ENCODE results near the gene PIGQ.

PIGQ gene

GRCh38 chr16:544517-544916, 25.3 kb upstream of the PIGQ start:
- Mint-ChIP-seq H3K4me3 (no peak overlapping the region), H3K4me1 (no peaks in the 10 kb centered on the region), H3K36me3 (peaks cover 4% of the 10 kb centered on the region), H3K27me3 (no peaks in the 10 kb centered on the region), H3K9me3 (no peaks in the 10 kb centered on the region), H3K27ac (no peak overlapping the region)
- ATAC-seq: no peak

GRCh38 chr16:546909-547770, 22.6 kb upstream of the PIGQ start:
- Mint-ChIP-seq H3K4me3 (peak overlapping the region; percentile 55), H3K9me3 (no peaks in the 10 kb centered on the region), H3K36me3 (peaks cover 4% of the 10 kb centered on the region), H3K27me3 (no peaks in the 10 kb centered on the region), H3K27ac (no peak overlapping the region), H3K4me1 (no peaks in the 10 kb centered on the region)
- ATAC-seq: peak; percentile 51

GRCh38 chr16:548586-548985, 21.2 kb upstream of the PIGQ start:
- no peak for ATAC-seq
- no peak overlapping the region for H3K27ac Mint-ChIP-seq

GRCh38 chr16:549544-550263, 20.1 kb upstream of the PIGQ start:
- ATAC-seq: no peak
- H3K27me3 Mint-ChIP-seq: no peaks in the 10 kb centered on the region
- peaks cover 10% of the 10 kb centered on the region for H3K36me3 Mint-ChIP-seq
- H3K4me1 Mint-ChIP-seq: no peaks in the 10 kb centered on the region
- H3K27ac Mint-ChIP-seq: no peak overlapping the region
- H3K4me3 Mint-ChIP-seq: no peak overlapping the region
- H3K9me3 Mint-ChIP-seq: no peaks in the 10 kb centered on the region

More at GRCh38 chr16:548586-548985, 21.2 kb upstream of the PIGQ start:
- Mint-ChIP-seq H3K36me3 (peaks cover 4% of the 10 kb centered on the region), H3K4me3 (no peak overlapping the region), H3K9me3 (no peaks in the 10 kb centered on the region), H3K27me3 (no peaks in the 10 kb centered on the region), H3K4me1 (no peaks in the 10 kb centered on the region)

- no peaks in the 10 kb centered on the region for H3K27me3 Mint-ChIP-seq
- no peak overlapping the region for H3K4me3 Mint-ChIP-seq
These were observed 18.6 kb upstream of the PIGQ start for GRCh38 chr16:551210-551609.

GRCh38 chr16:552171-552570, 17.6 kb upstream of the PIGQ start:
- peaks cover 5% of the 10 kb centered on the region for H3K27me3 Mint-ChIP-seq
- ATAC-seq: no peak
- no peak overlapping the region for H3K27ac Mint-ChIP-seq
- H3K4me3 Mint-ChIP-seq: no peak overlapping the region
- peaks cover 7% of the 10 kb centered on the region for H3K36me3 Mint-ChIP-seq
- no peaks in the 10 kb centered on the region for H3K4me1 Mint-ChIP-seq
- no peaks in the 10 kb centered on the region for H3K9me3 Mint-ChIP-seq

More at GRCh38 chr16:551210-551609, 18.6 kb upstream of the PIGQ start:
- no peak overlapping the region for H3K27ac Mint-ChIP-seq
- no peaks in the 10 kb centered on the region for H3K4me1 Mint-ChIP-seq
- peaks cover 7% of the 10 kb centered on the region for H3K36me3 Mint-ChIP-seq
- ATAC-seq: no peak
- H3K9me3 Mint-ChIP-seq: no peaks in the 10 kb centered on the region

GRCh38 chr16:553601-554296, 16.0 kb upstream of the PIGQ start:
- H3K27ac Mint-ChIP-seq: no peak overlapping the region
- ATAC-seq: no peak
- peaks cover 6% of the 10 kb centered on the region for H3K4me1 Mint-ChIP-seq
- H3K27me3 Mint-ChIP-seq: peaks cover 21% of the 10 kb centered on the region
- peaks cover 7% of the 10 kb centered on the region for H3K36me3 Mint-ChIP-seq
- no peaks in the 10 kb centered on the region for H3K9me3 Mint-ChIP-seq
- H3K4me3 Mint-ChIP-seq: no peak overlapping the region

- H3K27me3 Mint-ChIP-seq: peaks cover 24% of the 10 kb centered on the region
- no peak overlapping the region for H3K4me3 Mint-ChIP-seq
- peaks cover 7% of the 10 kb centered on the region for H3K4me1 Mint-ChIP-seq
- no peak for ATAC-seq
- peaks cover 7% of the 10 kb centered on the region for H3K36me3 Mint-ChIP-seq
- no peak overlapping the region for H3K27ac Mint-ChIP-seq
- H3K9me3 Mint-ChIP-seq: no peaks in the 10 kb centered on the region
These were observed 15.5 kb upstream of the PIGQ start for GRCh38 chr16:554297-554621.

GRCh38 chr16:554640-555365, 15.0 kb upstream of the PIGQ start:
- peaks cover 29% of the 10 kb centered on the region for H3K27me3 Mint-ChIP-seq
- H3K9me3 Mint-ChIP-seq: no peaks in the 10 kb centered on the region
- H3K4me3 Mint-ChIP-seq: no peak overlapping the region
- H3K36me3 Mint-ChIP-seq: peaks cover 7% of the 10 kb centered on the region
- H3K4me1 Mint-ChIP-seq: peaks cover 10% of the 10 kb centered on the region
- H3K27ac Mint-ChIP-seq: no peak overlapping the region
- no peak for ATAC-seq

GRCh38 chr16:555528-556473, 14.0 kb upstream of the PIGQ start:
- Mint-ChIP-seq H3K9me3 (no peaks in the 10 kb centered on the region), H3K27me3 (peaks cover 29% of the 10 kb centered on the region), H3K36me3 (peaks cover 7% of the 10 kb centered on the region), H3K4me1 (peaks cover 10% of the 10 kb centered on the region), H3K27ac (no peak overlapping the region), H3K4me3 (no peak overlapping the region)
- ATAC-seq: no peak

GRCh38 chr16:556474-557173, 13.1 kb upstream of the PIGQ start:
- H3K27ac Mint-ChIP-seq: no peak overlapping the region
- ATAC-seq: no peak
- H3K4me3 Mint-ChIP-seq: no peak overlapping the region
- no peaks in the 10 kb centered on the region for H3K9me3 Mint-ChIP-seq
- H3K4me1 Mint-ChIP-seq: peaks cover 10% of the 10 kb centered on the region
- peaks cover 29% of the 10 kb centered on the region for H3K27me3 Mint-ChIP-seq
- H3K36me3 Mint-ChIP-seq: peaks cover 7% of the 10 kb centered on the region

- H3K4me3 Mint-ChIP-seq: no peak overlapping the region
- H3K4me1 Mint-ChIP-seq: peaks cover 10% of the 10 kb centered on the region
- no peaks in the 10 kb centered on the region for H3K9me3 Mint-ChIP-seq
- H3K36me3 Mint-ChIP-seq: peaks cover 7% of the 10 kb centered on the region
- no peak overlapping the region for H3K27ac Mint-ChIP-seq
- peaks cover 35% of the 10 kb centered on the region for H3K27me3 Mint-ChIP-seq
- no peak for ATAC-seq
These were observed 12.1 kb upstream of the PIGQ start for GRCh38 chr16:557463-558297.
